Hepatocyte (in vitro differentiated cells): ENCODE data around the gene WDFY1.

ENCODE experiments used
- EZH2 ChIP-seq: fragments of 200-600 bp; sonication (generic); IDR thresholded peaks from 2 replicates; pipeline ENCODE4 v1.6.1; 2016; ENCODE audit warnings: antibody characterized with exemption, mild to moderate bottlenecking, borderline replicate concordance
- TF ChIP-seq, protein P1 (sequence below): fragments of 200-600 bp; sonication (generic); IDR thresholded peaks from 2 replicates; pipeline ENCODE4 v1.5.1; 2016; ENCODE audit warnings: antibody characterized with exemption, mild to moderate bottlenecking; ENCODE audit not compliant: poor library complexity

DNA sequence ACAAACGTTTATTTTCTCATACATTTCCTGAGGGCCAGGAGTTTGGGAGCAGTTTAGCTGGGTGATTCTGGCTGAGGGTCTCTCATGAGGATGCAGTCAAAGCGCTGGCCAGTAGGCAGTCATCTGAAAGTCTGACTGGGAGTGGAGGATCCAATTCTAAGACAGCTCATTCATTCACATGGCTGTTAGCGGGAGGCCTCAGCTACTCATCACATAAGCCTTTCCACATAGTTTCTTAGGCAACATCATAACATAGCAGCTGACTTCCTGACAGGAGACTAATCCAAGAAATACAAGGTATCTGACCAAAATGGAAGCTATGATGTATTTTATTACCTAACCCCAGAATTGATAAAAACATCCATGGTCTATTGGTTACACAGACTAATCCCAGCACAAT, 9.3 kb upstream of the WDFY1 start:
- TF ChIP-seq, protein P1, sequence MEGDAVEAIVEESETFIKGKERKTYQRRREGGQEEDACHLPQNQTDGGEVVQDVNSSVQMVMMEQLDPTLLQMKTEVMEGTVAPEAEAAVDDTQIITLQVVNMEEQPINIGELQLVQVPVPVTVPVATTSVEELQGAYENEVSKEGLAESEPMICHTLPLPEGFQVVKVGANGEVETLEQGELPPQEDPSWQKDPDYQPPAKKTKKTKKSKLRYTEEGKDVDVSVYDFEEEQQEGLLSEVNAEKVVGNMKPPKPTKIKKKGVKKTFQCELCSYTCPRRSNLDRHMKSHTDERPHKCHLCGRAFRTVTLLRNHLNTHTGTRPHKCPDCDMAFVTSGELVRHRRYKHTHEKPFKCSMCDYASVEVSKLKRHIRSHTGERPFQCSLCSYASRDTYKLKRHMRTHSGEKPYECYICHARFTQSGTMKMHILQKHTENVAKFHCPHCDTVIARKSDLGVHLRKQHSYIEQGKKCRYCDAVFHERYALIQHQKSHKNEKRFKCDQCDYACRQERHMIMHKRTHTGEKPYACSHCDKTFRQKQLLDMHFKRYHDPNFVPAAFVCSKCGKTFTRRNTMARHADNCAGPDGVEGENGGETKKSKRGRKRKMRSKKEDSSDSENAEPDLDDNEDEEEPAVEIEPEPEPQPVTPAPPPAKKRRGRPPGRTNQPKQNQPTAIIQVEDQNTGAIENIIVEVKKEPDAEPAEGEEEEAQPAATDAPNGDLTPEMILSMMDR, result no peak
- TF ChIP-seq EZH2, result no peak
